Measurements from ENCODE around the gene STEEP1. TPM values are rescaled to one million over a fixed set of nuclear protein-coding genes. Genes with fewer than 3 reads are reported as not detected.

The STEEP1 gene
- total RNA-seq, 1 experiment from 2014 or later: 104 TPM

GRCh38 chrX:119549327-119550016 is 15.7 kb downstream of the STEEP1 start:
- no TSS peak for BruUV-seq (replicated peaks)
- Histone ChIP-seq H3F3A (ENCODE audit: low read length, unreplicated experiment) (no peaks in the 10 kb centered on the region), H3K27me3 (ENCODE audit: low read length) (no peaks in the 10 kb centered on the region), H3K9ac (ENCODE audit: low read length) (no peak overlapping the region), H3K4me2 (ENCODE audit: low read length) (no peak overlapping the region), H3K9me3 (ENCODE audit: low read length) (no peaks in the 10 kb centered on the region), H3K27ac (ENCODE audit: low read length) (no peak overlapping the region), H3K36me3 (ENCODE audit: low read depth, low read length) (peaks cover 7% of the 10 kb centered on the region), H3K4me3 (ENCODE audit: low read length) (no peak overlapping the region), H2AFZ (ENCODE audit: low read length) (no peak overlapping the region), H3K79me2 (ENCODE audit: low read length) (peaks cover 51% of the 10 kb centered on the region), H3K9me2 (replicated peaks; ENCODE audit: low read length) (no peaks in the 10 kb centered on the region), H4K20me1 (ENCODE audit: low read length) (no peaks in the 10 kb centered on the region), H3K4me1 (ENCODE audit: insufficient read depth, low read length) (peaks cover 5% of the 10 kb centered on the region; the same call in 1 of the 2 replicates)
- no peak for ATAC-seq
- ChIA-PET CTCF (no interaction called here), POLR2A (ENCODE audit: unreplicated experiment) (no interaction called here)
- no peak for DNase-seq
- intact Hi-C loops (cut with micrococcal nuclease): no loop called here
- no peak for TF ChIP-seq EZH2phosphoT487 (IDR thresholded peaks at IDR 0.05; ENCODE audit: borderline replicate concordance, low read length)

- Histone ChIP-seq H3K4me2 (ENCODE audit: low read length) (no peak overlapping the region), H3K4me1 (ENCODE audit: insufficient read depth, low read length) (no peaks in the 10 kb centered on the region), H3K36me3 (ENCODE audit: low read depth, low read length) (peaks cover 4% of the 10 kb centered on the region), H3K9ac (ENCODE audit: low read length) (no peak overlapping the region), H3F3A (ENCODE audit: low read length, unreplicated experiment) (no peaks in the 10 kb centered on the region), H3K9me2 (replicated peaks; ENCODE audit: low read length) (no peaks in the 10 kb centered on the region), H2AFZ (ENCODE audit: low read length) (no peak overlapping the region), H3K27ac (ENCODE audit: low read length) (no peak overlapping the region), H3K9me3 (ENCODE audit: low read length) (no peaks in the 10 kb centered on the region), H4K20me1 (ENCODE audit: low read length) (no peaks in the 10 kb centered on the region), H3K4me3 (ENCODE audit: low read length) (no peak overlapping the region), H3K27me3 (ENCODE audit: low read length) (no peaks in the 10 kb centered on the region), H3K79me2 (ENCODE audit: low read length) (no peaks in the 10 kb centered on the region)
- TF ChIP-seq CTCF (conservative IDR thresholded peaks at IDR 0.05; ENCODE audit: low read depth, low read length) (no peak), EZH2 (IDR thresholded peaks at IDR 0.05; ENCODE audit: low read length, unreplicated experiment) (no peak), EZH2phosphoT487 (IDR thresholded peaks at IDR 0.05; ENCODE audit: borderline replicate concordance, low read length) (no peak)
- intact Hi-C loops (cut with micrococcal nuclease): no loop called here
- peak; percentile 59 for ATAC-seq
- DNase-seq: peak; percentile 71
- CTCF ChIA-PET: no interaction called here
- POLR2A ChIA-PET (ENCODE audit: unreplicated experiment): no interaction called here
- BruUV-seq (replicated peaks): no TSS peak
These were observed 24.0 kb downstream of the STEEP1 start for GRCh38 chrX:119541188-119541587.

GRCh38 chrX:119539872-119540271 is 25.3 kb downstream of the STEEP1 start:
- ChIA-PET POLR2A (ENCODE audit: unreplicated experiment) (no interaction called here), CTCF (no interaction called here)
- Histone ChIP-seq H3F3A (ENCODE audit: low read length, unreplicated experiment) (no peaks in the 10 kb centered on the region), H3K4me3 (ENCODE audit: low read length) (no peak overlapping the region), H4K20me1 (ENCODE audit: low read length) (no peaks in the 10 kb centered on the region), H3K9me3 (ENCODE audit: low read length) (no peaks in the 10 kb centered on the region), H3K9ac (ENCODE audit: low read length) (no peak overlapping the region), H3K27ac (ENCODE audit: low read length) (no peak overlapping the region), H3K79me2 (ENCODE audit: low read length) (no peaks in the 10 kb centered on the region), H3K4me1 (ENCODE audit: insufficient read depth, low read length) (no peaks in the 10 kb centered on the region), H3K9me2 (replicated peaks; ENCODE audit: low read length) (no peaks in the 10 kb centered on the region), H2AFZ (ENCODE audit: low read length) (no peak overlapping the region), H3K27me3 (ENCODE audit: low read length) (no peaks in the 10 kb centered on the region), H3K36me3 (ENCODE audit: low read depth, low read length) (peaks cover 4% of the 10 kb centered on the region), H3K4me2 (ENCODE audit: low read length) (no peak overlapping the region)
- BruUV-seq (replicated peaks): no TSS peak
- no peak for TF ChIP-seq EZH2phosphoT487 (IDR thresholded peaks at IDR 0.05; ENCODE audit: borderline replicate concordance, low read length)
- no peak for TF ChIP-seq EZH2 (IDR thresholded peaks at IDR 0.05; ENCODE audit: low read length, unreplicated experiment)
- peak; percentile 38 for TF ChIP-seq CTCF (conservative IDR thresholded peaks at IDR 0.05; ENCODE audit: low read depth, low read length)
- ATAC-seq (no peak), DNase-seq (no peak)
- intact Hi-C loops (cut with micrococcal nuclease): no loop called here

Data from PC-3 (cell line).